Measurements from ENCODE around the gene FAM131C. TPM values are rescaled to one million over a fixed set of nuclear protein-coding genes. Genes with fewer than 3 reads are reported as not detected.
"Not testable (repeated sequence)": the region's sequence is repeated elsewhere in the genome, so short reads cannot be mapped to it uniquely, and the experiment has no call there.

Gene FAM131C
- polyA plus RNA-seq, 1 donor from 2014 or later = 0.97 TPM

DNA sequence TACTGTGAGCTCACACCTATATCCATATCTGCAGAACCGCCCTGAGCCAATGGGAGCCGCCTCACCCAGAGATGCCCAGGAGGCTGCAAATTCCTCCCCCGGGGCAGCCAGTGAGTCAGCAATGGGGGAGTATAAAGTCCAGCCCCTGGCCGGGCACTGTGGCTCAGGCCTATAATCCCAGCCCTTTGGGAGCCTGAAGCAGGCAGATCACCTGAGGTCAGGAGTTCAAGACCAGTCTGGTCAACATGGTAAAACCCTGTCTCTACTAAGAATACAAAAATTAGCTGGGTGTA, 34.9 kb downstream of the FAM131C start:
- no peak overlapping the region for H3K27ac ChIP-seq (ENCODE audit: low read length)

GRCh38 chr1:16036461-16036860, 37.0 kb downstream of the FAM131C start:
- not testable (repeated sequence) for H2AFZ ChIP-seq (ENCODE audit: low read depth, low read length); H3K27ac ChIP-seq (ENCODE audit: low read length); H3K9me2 ChIP-seq (ENCODE audit: insufficient read depth, low read length); H3K9me3 ChIP-seq (ENCODE audit: low read length); H3K4me3 ChIP-seq (ENCODE audit: low read length); H3K79me2 ChIP-seq (replicated peaks; ENCODE audit: insufficient read depth, low read length); H3K4me2 ChIP-seq (ENCODE audit: low read length); H3F3A ChIP-seq (ENCODE audit: insufficient read depth, low read length, poor library complexity, severe bottlenecking); H3K27me3 ChIP-seq (ENCODE audit: insufficient read depth, low read depth, low read length); H3K36me3 ChIP-seq (ENCODE audit: insufficient read depth, low read length); H3K9ac ChIP-seq (ENCODE audit: low read length); H4K20me1 ChIP-seq (ENCODE audit: insufficient read depth)

More for the DNA sequence above, 34.9 kb downstream of the FAM131C start:
- no peak overlapping the region for H3K4me2 ChIP-seq (ENCODE audit: low read length)
- H3F3A ChIP-seq (ENCODE audit: insufficient read depth, low read length, poor library complexity, severe bottlenecking) = no peaks in the 10 kb centered on the region
- no peaks in the 10 kb centered on the region for H3K27me3 ChIP-seq (ENCODE audit: insufficient read depth, low read depth, low read length)
- H3K36me3 ChIP-seq (ENCODE audit: insufficient read depth, low read length) = no peaks in the 10 kb centered on the region
- H3K79me2 ChIP-seq (replicated peaks; ENCODE audit: insufficient read depth, low read length) = no peaks in the 10 kb centered on the region
- no peak overlapping the region for H2AFZ ChIP-seq (ENCODE audit: low read depth, low read length)
- no peaks in the 10 kb centered on the region for H3K9me2 ChIP-seq (ENCODE audit: insufficient read depth, low read length)
- no peaks in the 10 kb centered on the region for H4K20me1 ChIP-seq (ENCODE audit: insufficient read depth)
- H3K4me3 ChIP-seq (ENCODE audit: low read length) = no peak overlapping the region
- H3K9ac ChIP-seq (ENCODE audit: low read length) = no peak overlapping the region
- no peak for TF ChIP-seq EP300 (conservative IDR thresholded peaks at IDR 0.05; ENCODE audit: poor library complexity, severe bottlenecking)
- no peak for TF ChIP-seq MXI1 (conservative IDR thresholded peaks at IDR 0.05; ENCODE audit: poor library complexity, severe bottlenecking)
- TF ChIP-seq SMC3 (conservative IDR thresholded peaks at IDR 0.05; ENCODE audit: poor library complexity) = no peak
- TF ChIP-seq, protein P1, sequence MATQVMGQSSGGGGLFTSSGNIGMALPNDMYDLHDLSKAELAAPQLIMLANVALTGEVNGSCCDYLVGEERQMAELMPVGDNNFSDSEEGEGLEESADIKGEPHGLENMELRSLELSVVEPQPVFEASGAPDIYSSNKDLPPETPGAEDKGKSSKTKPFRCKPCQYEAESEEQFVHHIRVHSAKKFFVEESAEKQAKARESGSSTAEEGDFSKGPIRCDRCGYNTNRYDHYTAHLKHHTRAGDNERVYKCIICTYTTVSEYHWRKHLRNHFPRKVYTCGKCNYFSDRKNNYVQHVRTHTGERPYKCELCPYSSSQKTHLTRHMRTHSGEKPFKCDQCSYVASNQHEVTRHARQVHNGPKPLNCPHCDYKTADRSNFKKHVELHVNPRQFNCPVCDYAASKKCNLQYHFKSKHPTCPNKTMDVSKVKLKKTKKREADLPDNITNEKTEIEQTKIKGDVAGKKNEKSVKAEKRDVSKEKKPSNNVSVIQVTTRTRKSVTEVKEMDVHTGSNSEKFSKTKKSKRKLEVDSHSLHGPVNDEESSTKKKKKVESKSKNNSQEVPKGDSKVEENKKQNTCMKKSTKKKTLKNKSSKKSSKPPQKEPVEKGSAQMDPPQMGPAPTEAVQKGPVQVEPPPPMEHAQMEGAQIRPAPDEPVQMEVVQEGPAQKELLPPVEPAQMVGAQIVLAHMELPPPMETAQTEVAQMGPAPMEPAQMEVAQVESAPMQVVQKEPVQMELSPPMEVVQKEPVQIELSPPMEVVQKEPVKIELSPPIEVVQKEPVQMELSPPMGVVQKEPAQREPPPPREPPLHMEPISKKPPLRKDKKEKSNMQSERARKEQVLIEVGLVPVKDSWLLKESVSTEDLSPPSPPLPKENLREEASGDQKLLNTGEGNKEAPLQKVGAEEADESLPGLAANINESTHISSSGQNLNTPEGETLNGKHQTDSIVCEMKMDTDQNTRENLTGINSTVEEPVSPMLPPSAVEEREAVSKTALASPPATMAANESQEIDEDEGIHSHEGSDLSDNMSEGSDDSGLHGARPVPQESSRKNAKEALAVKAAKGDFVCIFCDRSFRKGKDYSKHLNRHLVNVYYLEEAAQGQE (IDR thresholded peaks at IDR 0.05; ENCODE audit: borderline replicate concordance) = no peak
- TF ChIP-seq, protein P2, sequence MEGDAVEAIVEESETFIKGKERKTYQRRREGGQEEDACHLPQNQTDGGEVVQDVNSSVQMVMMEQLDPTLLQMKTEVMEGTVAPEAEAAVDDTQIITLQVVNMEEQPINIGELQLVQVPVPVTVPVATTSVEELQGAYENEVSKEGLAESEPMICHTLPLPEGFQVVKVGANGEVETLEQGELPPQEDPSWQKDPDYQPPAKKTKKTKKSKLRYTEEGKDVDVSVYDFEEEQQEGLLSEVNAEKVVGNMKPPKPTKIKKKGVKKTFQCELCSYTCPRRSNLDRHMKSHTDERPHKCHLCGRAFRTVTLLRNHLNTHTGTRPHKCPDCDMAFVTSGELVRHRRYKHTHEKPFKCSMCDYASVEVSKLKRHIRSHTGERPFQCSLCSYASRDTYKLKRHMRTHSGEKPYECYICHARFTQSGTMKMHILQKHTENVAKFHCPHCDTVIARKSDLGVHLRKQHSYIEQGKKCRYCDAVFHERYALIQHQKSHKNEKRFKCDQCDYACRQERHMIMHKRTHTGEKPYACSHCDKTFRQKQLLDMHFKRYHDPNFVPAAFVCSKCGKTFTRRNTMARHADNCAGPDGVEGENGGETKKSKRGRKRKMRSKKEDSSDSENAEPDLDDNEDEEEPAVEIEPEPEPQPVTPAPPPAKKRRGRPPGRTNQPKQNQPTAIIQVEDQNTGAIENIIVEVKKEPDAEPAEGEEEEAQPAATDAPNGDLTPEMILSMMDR (IDR thresholded peaks at IDR 0.05; ENCODE audit: poor library complexity, severe bottlenecking) = no peak
- TF ChIP-seq EZH2 (IDR thresholded peaks at IDR 0.05; ENCODE audit: borderline replicate concordance, insufficient read depth, low read length, poor library complexity, severe bottlenecking) = no peak
- no peak for TF ChIP-seq RAD21 (conservative IDR thresholded peaks at IDR 0.05)
- no peak for TF ChIP-seq TAF1 (IDR thresholded peaks at IDR 0.05; ENCODE audit: low read depth)
- TF ChIP-seq POLR2AphosphoS5 (IDR thresholded peaks at IDR 0.05) = no peak
- H3K9me3 ChIP-seq (ENCODE audit: low read length) = no peaks in the 10 kb centered on the region

DNA sequence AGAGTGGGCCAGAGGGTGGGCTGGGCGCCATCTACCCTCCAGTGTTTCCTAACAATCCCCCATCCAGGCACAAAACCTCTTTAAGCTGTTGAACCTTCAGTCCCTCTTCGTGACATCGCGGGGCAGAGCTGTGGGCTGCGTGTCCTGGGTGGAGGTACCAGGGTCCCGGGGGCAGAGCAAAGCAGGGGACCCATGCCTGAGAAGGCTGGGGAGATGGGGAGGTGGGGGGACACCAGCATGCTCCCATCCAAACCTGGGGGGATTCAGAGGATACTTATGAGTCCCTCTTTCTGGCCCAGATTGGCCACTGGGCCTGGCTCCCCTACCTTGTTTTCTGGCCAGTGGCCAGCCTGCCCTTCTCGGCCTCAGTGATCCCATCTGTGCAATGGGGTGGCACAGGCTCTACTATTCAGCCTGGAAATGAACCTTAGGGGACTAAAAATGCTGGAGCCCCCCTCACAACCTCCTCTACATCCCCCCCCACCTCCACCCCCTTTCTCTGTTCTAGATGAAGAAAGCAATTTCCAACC, 40.3 kb downstream of the FAM131C start:
- not testable (repeated sequence) for H3K4me2 ChIP-seq (ENCODE audit: low read length); H3K27ac ChIP-seq (ENCODE audit: low read length); H3K36me3 ChIP-seq (ENCODE audit: insufficient read depth, low read length); H3K4me3 ChIP-seq (ENCODE audit: low read length); H4K20me1 ChIP-seq (ENCODE audit: insufficient read depth); H3K9ac ChIP-seq (ENCODE audit: low read length); H3F3A ChIP-seq (ENCODE audit: insufficient read depth, low read length, poor library complexity, severe bottlenecking); H3K79me2 ChIP-seq (replicated peaks; ENCODE audit: insufficient read depth, low read length); H2AFZ ChIP-seq (ENCODE audit: low read depth, low read length); H3K9me3 ChIP-seq (ENCODE audit: low read length); H3K9me2 ChIP-seq (ENCODE audit: insufficient read depth, low read length); H3K27me3 ChIP-seq (ENCODE audit: insufficient read depth, low read depth, low read length)

All from neural cell (in vitro differentiated cells).